Endothelial cell of umbilical vein (primary cell): Measurements from ENCODE around the gene AVL9. TPM values are rescaled to one million over a fixed set of nuclear protein-coding genes. Genes with fewer than 3 reads are reported as not detected.

Source experiments
- BruUV-seq: library from RNA; stranded (reverse); fragments of 400-500 nt; replicated peaks from 2 replicates; lab custom pipeline; 2021; lab: Mats Ljungman, UMichigan
- CTCF ChIA-PET: fragments of 300-600, 350-600 bp; sonication (Branson Sonifier 250); formaldehyde crosslinking; loops from one replicate; lab custom pipeline; 2021; ENCODE audit warnings: antibody characterized with exemption, inconsistent platforms; lab: Charles Lee
- POLR2A ChIA-PET: fragments of 300-600, 350-600 bp; sonication (Branson Sonifier 250); formaldehyde crosslinking; loops from one replicate; lab custom pipeline; 2021; ENCODE audit warnings: antibody characterized with exemption, inconsistent platforms; lab: Charles Lee
- DNase-seq: peaks from one replicate; pipeline ENCODE4 v3.0.0-alpha.2; 2011; ENCODE audit warnings: low read depth, low spot score
- FAIRE-seq: peaks from 2 replicates; lab custom pipeline; 2011; peaks lifted over from hg19 to GRCh38; lab: Jason Lieb, UNC
- H2AFZ ChIP-seq: 2 replicates; pipeline ENCODE4 v1.6.0; 2012; ENCODE audit warnings: low read depth, low read length, control low read depth, inconsistent platforms
- H3K27ac ChIP-seq: 2 replicates; pipeline ENCODE4 v1.5.1; 2011; ENCODE audit warnings: low read depth, mild to moderate bottlenecking, control low read depth, low read length, moderate library complexity; ENCODE audit not compliant: insufficient read depth
- H3K27me3 ChIP-seq, 2 experiments: 2 replicates each; pipeline versions ENCODE4 v1.6.0 to v1.6.1; 2011; ENCODE audit warnings: low read length in 2 of 2, mixed read lengths in 1 of 2; ENCODE audit not compliant: control insufficient read depth in 2 of 2, insufficient read depth in 2 of 2
- H3K36me3 ChIP-seq, 2 experiments: 2 replicates in 1 of 2; 3 replicates in 1 of 2; pipeline ENCODE4 v1.5.1; 2011; ENCODE audit warnings: low read length in 2 of 2, mild to moderate bottlenecking in 1 of 2, moderate library complexity in 1 of 2; ENCODE audit not compliant: control insufficient read depth in 2 of 2, insufficient read depth in 2 of 2; ENCODE audit errors: extremely low read depth in 1 of 2
- H3K4me1 ChIP-seq: 3 replicates; pipeline ENCODE4 v1.5.1; 2011; ENCODE audit warnings: mild to moderate bottlenecking, low read length; ENCODE audit not compliant: control insufficient read depth, insufficient read depth; ENCODE audit errors: extremely low read depth
- H3K4me2 ChIP-seq: 2 replicates; pipeline ENCODE4 v1.6.1; 2011; ENCODE audit warnings: low read length, control low read depth, mixed read lengths; ENCODE audit not compliant: insufficient read depth
- H3K4me3 ChIP-seq, 3 experiments: fragments of 200-600 bp in 1 of 3; sonication (generic), shearing (Covaris generic) in 1 of 3; replicated peaks in 1 of 3; 2 replicates each; pipeline ENCODE4 v1.5.1; 2011 to 2016; ENCODE audit warnings: control low read depth in 3 of 3, low read length in 3 of 3, mild to moderate bottlenecking in 2 of 3, inconsistent platforms in 1 of 3, low read depth in 1 of 3, moderate library complexity in 1 of 3; ENCODE audit not compliant: insufficient read depth in 1 of 3
- H3K79me2 ChIP-seq: 2 replicates; pipeline ENCODE4 v1.6.0; 2012; ENCODE audit warnings: low read length, inconsistent platforms; ENCODE audit not compliant: control insufficient read depth, insufficient read depth
- H3K9ac ChIP-seq: replicated peaks from 2 replicates; pipeline ENCODE3; 2011; ENCODE audit warnings: low read length, control low read depth; ENCODE audit not compliant: insufficient read depth; ENCODE audit errors: extremely low read depth
- H3K9me1 ChIP-seq: replicated peaks from 3 replicates; pipeline ENCODE4 v1.6.0; 2011; ENCODE audit warnings: mild to moderate bottlenecking, low read length; ENCODE audit not compliant: control insufficient read depth, insufficient read depth; ENCODE audit errors: extremely low read depth
- H3K9me3 ChIP-seq: replicated peaks from 2 replicates; pipeline ENCODE4 v1.5.1; 2012; ENCODE audit warnings: low read length, inconsistent platforms; ENCODE audit not compliant: control insufficient read depth, insufficient read depth
- H4K20me1 ChIP-seq: replicated peaks from 2 replicates; pipeline ENCODE3; 2011; ENCODE audit warnings: mild to moderate bottlenecking, low read length; ENCODE audit not compliant: control insufficient read depth, insufficient read depth; ENCODE audit errors: extremely low read depth
- EZH2 ChIP-seq: IDR thresholded peaks from 2 replicates; pipeline ENCODE4 v1.6.1; 2012; ENCODE audit warnings: borderline replicate concordance, low read depth, mild to moderate bottlenecking, moderate library complexity, low read length, inconsistent platforms; ENCODE audit not compliant: severe bottlenecking
- FOS ChIP-seq: IDR thresholded peaks from 2 replicates; pipeline ENCODE4 v1.6.1; 2011; ENCODE audit warnings: mild to moderate bottlenecking, low read length, moderate library complexity, borderline replicate concordance; ENCODE audit not compliant: insufficient read depth
- GATA2 ChIP-seq: IDR thresholded peaks from 2 replicates; pipeline ENCODE4 v1.7.0; 2011; ENCODE audit warnings: low read depth, mild to moderate bottlenecking, moderate library complexity, mixed read lengths, low read length; ENCODE audit not compliant: insufficient read length, insufficient read depth
- JUN ChIP-seq: IDR thresholded peaks from 2 replicates; pipeline ENCODE4 v1.6.1; 2011; ENCODE audit warnings: borderline replicate concordance, low read depth; ENCODE audit not compliant: insufficient read length, insufficient read depth
- POLR2AphosphoS5 ChIP-seq: IDR thresholded peaks from 2 replicates; pipeline ENCODE4 v1.6.1; 2012; ENCODE audit warnings: low read depth, mild to moderate bottlenecking, control low read depth, low read length, moderate library complexity; ENCODE audit not compliant: insufficient read depth
- dilution Hi-C: fragments of 300-500 bp; cut with MboI; formaldehyde crosslinking; loops from one replicate; pipeline ENCODE4 v1.15.0; 2019; ENCODE audit warnings: low sequenced_read_pairs; ENCODE audit not compliant: extremely low pct_ligation_motif_present
- intact Hi-C: fragments of 100-400 bp; cut with micrococcal nuclease; formaldehyde crosslinking; loops from one replicate; pipeline ENCODE4 v1.10.0; 2022
- polyA plus RNA-seq, 4 experiments: library from polyadenylated mRNA; depleted of rRNA in 3 of 4; stranded (reverse) in 3 of 4; unstranded in 1 of 4; fragments of >200 nt; gene quantifications; 2 replicates each; pipeline versions ENCODE4 v1.2.1 to v1.2.3, GENCODE V29; 2011 to 2012; ENCODE audit warnings: missing spikeins in 1 of 4
- total RNA-seq: library from RNA; stranded (reverse); gene quantifications from 2 replicates; pipeline ENCODE4 v1.2.3, GENCODE V29; 2021

The AVL9 gene
- total and polyA plus RNA-seq, 2 donors (not counting 3 experiments of a cell fraction or from before 2014, with no cell fraction given) = 12.7 to 42.5 TPM

DNA sequence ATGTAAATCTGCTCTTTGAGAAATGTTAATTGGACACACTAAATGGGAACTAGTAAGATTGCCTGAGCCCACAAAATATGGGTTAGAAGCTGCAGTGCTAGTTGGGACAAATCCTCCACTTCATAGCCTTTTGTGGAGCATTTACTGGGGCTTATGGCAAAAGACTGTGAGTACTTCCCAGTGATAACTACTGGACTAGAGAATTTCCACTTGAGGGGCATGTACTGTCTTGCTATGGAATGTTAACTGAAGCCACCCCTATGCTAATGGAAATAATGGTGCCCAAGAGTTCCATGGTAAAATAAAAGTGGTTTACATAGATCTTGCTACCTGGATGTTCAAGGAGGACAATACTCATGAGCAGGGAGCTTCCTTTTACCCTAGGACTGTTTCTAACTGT lies 29.3 kb downstream of the AVL9 start:
- Histone ChIP-seq H3K36me3 (no peaks in the 10 kb centered on the region), H3K9ac (no peak overlapping the region), H3K4me3 (no peak overlapping the region), H3K9me3 (peaks cover 4% of the 10 kb centered on the region), H2AFZ (no peak overlapping the region), H3K79me2 (peaks cover 53% of the 10 kb centered on the region), H3K4me1 (no peaks in the 10 kb centered on the region), H3K27me3 (no peaks in the 10 kb centered on the region), H3K4me2 (no peak overlapping the region), H3K9me1 (no peaks in the 10 kb centered on the region), H4K20me1 (no peaks in the 10 kb centered on the region), H3K27ac (no peak overlapping the region)
- BruUV-seq = no TSS peak
- no peak for DNase-seq
- ChIA-PET POLR2A (no interaction called here), CTCF (no interaction called here)
- intact Hi-C loops = no loop called here
- TF ChIP-seq GATA2 (no peak), FOS (no peak), JUN (no peak), POLR2AphosphoS5 (no peak), EZH2 (no peak)
- no peak for FAIRE-seq
- dilution Hi-C loops = no loop called here

- Histone ChIP-seq H4K20me1 (no peaks in the 10 kb centered on the region), H3K9ac (no peak overlapping the region), H3K4me2 (no peak overlapping the region), H3K4me3 (no peak overlapping the region), H3K27ac (no peak overlapping the region), H3K27me3 (no peaks in the 10 kb centered on the region), H3K9me3 (no peaks in the 10 kb centered on the region), H3K36me3 (no peaks in the 10 kb centered on the region), H3K79me2 (peaks cover 42% of the 10 kb centered on the region), H3K9me1 (no peaks in the 10 kb centered on the region), H2AFZ (no peak overlapping the region), H3K4me1 (no peaks in the 10 kb centered on the region)
- FAIRE-seq = no peak
- no peak for DNase-seq
- intact Hi-C loops = no loop called here
- POLR2A ChIA-PET = no interaction called here
- dilution Hi-C loops = no loop called here
- CTCF ChIA-PET = no interaction called here
- no peak for TF ChIP-seq EZH2
- TF ChIP-seq POLR2AphosphoS5 = no peak
- BruUV-seq = no TSS peak
Observed at GRCh38 chr7:32525839-32526238, 30.6 kb downstream of the AVL9 start.
